Neural cell (in vitro differentiated cells): ENCODE measurements around the gene MFSD1. TPM values are rescaled to one million over a fixed set of nuclear protein-coding genes. Genes with fewer than 3 reads are reported as not detected.

Experiments
- H2AFZ ChIP-seq: fragments of 200-600, 300-800 bp; sonication (generic), shearing (Covaris generic); 2 replicates; pipeline ENCODE4 v1.6.0; 2014; ENCODE audit warnings: low read depth, mild to moderate bottlenecking, antibody characterized with exemption, low read length, moderate library complexity
- H3F3A ChIP-seq: fragments of 200-600 bp; shearing (Covaris generic); 2 replicates; pipeline ENCODE4 v1.6.1; 2016; ENCODE audit warnings: mild to moderate bottlenecking, moderate library complexity, mixed read lengths, antibody characterized with exemption, low read length; ENCODE audit not compliant: insufficient read depth, poor library complexity, severe bottlenecking
- H3K27ac ChIP-seq: fragments of 200-600, 300-800 bp; sonication (generic), shearing (Covaris generic); 2 replicates; pipeline ENCODE4 v1.5.1; 2014; ENCODE audit warnings: mild to moderate bottlenecking, low read length, moderate library complexity
- H3K27me3 ChIP-seq: fragments of 300-800, 200-600 bp; sonication (generic), shearing (Covaris generic); 2 replicates; pipeline ENCODE4 v1.6.0; 2014; ENCODE audit warnings: mild to moderate bottlenecking, low read depth, low read length, moderate library complexity; ENCODE audit not compliant: insufficient read depth
- H3K36me3 ChIP-seq: fragments of 300-800, 200-600 bp; sonication (generic), shearing (Covaris generic); 2 replicates; pipeline ENCODE4 v1.5.1; 2014; ENCODE audit warnings: mild to moderate bottlenecking, antibody characterized with exemption, low read length, moderate library complexity; ENCODE audit not compliant: insufficient read depth
- H3K4me2 ChIP-seq: fragments of 300-800, 200-600 bp; sonication (generic), shearing (Covaris generic); 2 replicates; pipeline ENCODE4 v1.6.0; 2014; ENCODE audit warnings: mild to moderate bottlenecking, low read length
- H3K4me3 ChIP-seq: fragments of 300-800, 200-600 bp; sonication (generic), shearing (Covaris generic); 2 replicates; pipeline ENCODE4 v1.5.1; 2014; ENCODE audit warnings: mild to moderate bottlenecking, low read length, moderate library complexity
- H3K79me2 ChIP-seq: fragments of 200-600 bp; shearing (Covaris generic); replicated peaks from 2 replicates; pipeline ENCODE4 v1.6.0; 2014; ENCODE audit warnings: mild to moderate bottlenecking, low read length, moderate library complexity; ENCODE audit not compliant: insufficient read depth
- H3K9ac ChIP-seq: fragments of 300-800, 200-600 bp; sonication (generic), shearing (Covaris generic); 2 replicates; pipeline ENCODE4 v1.6.1; 2016; ENCODE audit warnings: mild to moderate bottlenecking, low read length, mixed read lengths
- H3K9me2 ChIP-seq: fragments of 200-600 bp; shearing (Covaris generic); 2 replicates; pipeline ENCODE4 v1.6.1; 2016; ENCODE audit warnings: mild to moderate bottlenecking, low read length, mixed read lengths; ENCODE audit not compliant: insufficient read depth
- H3K9me3 ChIP-seq: fragments of 200-600, 300-800 bp; sonication (generic), shearing (Covaris generic); 2 replicates; pipeline ENCODE4 v1.6.1; 2016; ENCODE audit warnings: mild to moderate bottlenecking, mixed run types, low read length, moderate library complexity, mixed read lengths
- H4K20me1 ChIP-seq: fragments of 200-600 bp; shearing (Covaris generic); 2 replicates; pipeline ENCODE4 v1.6.1; 2016; ENCODE audit warnings: mild to moderate bottlenecking, mixed run types; ENCODE audit not compliant: insufficient read depth
- CTCF ChIP-seq: fragments of 450-650 bp; IDR thresholded peaks from 2 replicates; pipeline ENCODE4 v1.5.1; 2014; ENCODE audit warnings: antibody characterized with exemption, mild to moderate bottlenecking, moderate library complexity; ENCODE audit not compliant: poor library complexity, severe bottlenecking
- EP300 ChIP-seq: fragments of 450-650 bp; conservative IDR thresholded peaks from 2 replicates; pipeline ENCODE4 v1.6.1; 2014; ENCODE audit warnings: antibody characterized with exemption, mild to moderate bottlenecking, moderate library complexity; ENCODE audit not compliant: poor library complexity, severe bottlenecking
- EZH2 ChIP-seq: fragments of 200-600, 300-800 bp; shearing (Covaris generic), sonication (generic); IDR thresholded peaks from 2 replicates; pipeline ENCODE4 v1.6.1; 2014; ENCODE audit warnings: antibody characterized with exemption, low read length, borderline replicate concordance, mild to moderate bottlenecking; ENCODE audit not compliant: insufficient read depth, poor library complexity, severe bottlenecking
- MXI1 ChIP-seq: fragments of 450-650 bp; conservative IDR thresholded peaks from 2 replicates; pipeline ENCODE4 v1.6.1; 2014; ENCODE audit warnings: antibody characterized with exemption, mild to moderate bottlenecking; ENCODE audit not compliant: poor library complexity, severe bottlenecking
- POLR2AphosphoS5 ChIP-seq: IDR thresholded peaks from 2 replicates; pipeline ENCODE4 v1.6.1; 2012
- RAD21 ChIP-seq: fragments of 450-650 bp; conservative IDR thresholded peaks from 2 replicates; pipeline ENCODE4 v1.6.1; 2014; ENCODE audit warnings: antibody characterized with exemption, mild to moderate bottlenecking, moderate library complexity
- SMC3 ChIP-seq: fragments of 450-650 bp; conservative IDR thresholded peaks from 2 replicates; pipeline ENCODE4 v1.6.1; 2014; ENCODE audit warnings: antibody characterized with exemption, mild to moderate bottlenecking, moderate library complexity; ENCODE audit not compliant: poor library complexity
- TAF1 ChIP-seq: IDR thresholded peaks from 2 replicates; pipeline ENCODE4 v1.6.1; 2012; ENCODE audit warnings: low read depth
- polyA plus RNA-seq: library from polyadenylated mRNA; depleted of rRNA; stranded (reverse); fragments of >200 nt; gene quantifications from 2 replicates; pipeline ENCODE4 v1.2.3, GENCODE V29; 2014
- TF ChIP-seq, protein P1 (sequence below): IDR thresholded peaks from 2 replicates; pipeline ENCODE4 v1.6.1; 2012; ENCODE audit warnings: borderline replicate concordance

Gene MFSD1
- polyA plus RNA-seq, 1 donor from 2014 or later, result 107 TPM

DNA sequence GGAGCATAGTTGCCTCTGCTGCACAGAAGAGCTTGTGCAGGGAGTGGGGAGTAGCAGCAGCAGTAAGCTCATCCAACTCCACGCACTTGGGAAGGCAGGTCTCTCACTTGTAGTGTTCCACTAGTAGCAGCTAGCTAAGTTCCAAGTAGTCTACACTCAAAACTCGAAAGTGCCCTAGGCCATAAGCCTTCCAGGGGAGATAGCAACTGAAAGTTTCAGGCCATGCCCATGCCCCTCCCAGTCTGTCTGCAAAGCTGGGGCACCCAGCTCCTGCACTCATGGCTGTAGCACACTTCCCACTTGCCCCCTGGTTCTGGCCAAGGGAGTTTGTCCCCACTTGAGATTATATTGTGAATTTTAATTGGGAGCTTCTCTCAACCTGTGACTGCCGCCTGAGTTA, 57.5 kb downstream of the MFSD1 start:
- TF ChIP-seq EP300 (no peak), CTCF (no peak), MXI1 (no peak), RAD21 (no peak), TAF1 (no peak), SMC3 (no peak), POLR2AphosphoS5 (no peak), EZH2 (no peak)
- TF ChIP-seq, protein P1, sequence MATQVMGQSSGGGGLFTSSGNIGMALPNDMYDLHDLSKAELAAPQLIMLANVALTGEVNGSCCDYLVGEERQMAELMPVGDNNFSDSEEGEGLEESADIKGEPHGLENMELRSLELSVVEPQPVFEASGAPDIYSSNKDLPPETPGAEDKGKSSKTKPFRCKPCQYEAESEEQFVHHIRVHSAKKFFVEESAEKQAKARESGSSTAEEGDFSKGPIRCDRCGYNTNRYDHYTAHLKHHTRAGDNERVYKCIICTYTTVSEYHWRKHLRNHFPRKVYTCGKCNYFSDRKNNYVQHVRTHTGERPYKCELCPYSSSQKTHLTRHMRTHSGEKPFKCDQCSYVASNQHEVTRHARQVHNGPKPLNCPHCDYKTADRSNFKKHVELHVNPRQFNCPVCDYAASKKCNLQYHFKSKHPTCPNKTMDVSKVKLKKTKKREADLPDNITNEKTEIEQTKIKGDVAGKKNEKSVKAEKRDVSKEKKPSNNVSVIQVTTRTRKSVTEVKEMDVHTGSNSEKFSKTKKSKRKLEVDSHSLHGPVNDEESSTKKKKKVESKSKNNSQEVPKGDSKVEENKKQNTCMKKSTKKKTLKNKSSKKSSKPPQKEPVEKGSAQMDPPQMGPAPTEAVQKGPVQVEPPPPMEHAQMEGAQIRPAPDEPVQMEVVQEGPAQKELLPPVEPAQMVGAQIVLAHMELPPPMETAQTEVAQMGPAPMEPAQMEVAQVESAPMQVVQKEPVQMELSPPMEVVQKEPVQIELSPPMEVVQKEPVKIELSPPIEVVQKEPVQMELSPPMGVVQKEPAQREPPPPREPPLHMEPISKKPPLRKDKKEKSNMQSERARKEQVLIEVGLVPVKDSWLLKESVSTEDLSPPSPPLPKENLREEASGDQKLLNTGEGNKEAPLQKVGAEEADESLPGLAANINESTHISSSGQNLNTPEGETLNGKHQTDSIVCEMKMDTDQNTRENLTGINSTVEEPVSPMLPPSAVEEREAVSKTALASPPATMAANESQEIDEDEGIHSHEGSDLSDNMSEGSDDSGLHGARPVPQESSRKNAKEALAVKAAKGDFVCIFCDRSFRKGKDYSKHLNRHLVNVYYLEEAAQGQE, result no peak
- Histone ChIP-seq H3K27ac (no peak overlapping the region), H3K36me3 (no peaks in the 10 kb centered on the region)

DNA sequence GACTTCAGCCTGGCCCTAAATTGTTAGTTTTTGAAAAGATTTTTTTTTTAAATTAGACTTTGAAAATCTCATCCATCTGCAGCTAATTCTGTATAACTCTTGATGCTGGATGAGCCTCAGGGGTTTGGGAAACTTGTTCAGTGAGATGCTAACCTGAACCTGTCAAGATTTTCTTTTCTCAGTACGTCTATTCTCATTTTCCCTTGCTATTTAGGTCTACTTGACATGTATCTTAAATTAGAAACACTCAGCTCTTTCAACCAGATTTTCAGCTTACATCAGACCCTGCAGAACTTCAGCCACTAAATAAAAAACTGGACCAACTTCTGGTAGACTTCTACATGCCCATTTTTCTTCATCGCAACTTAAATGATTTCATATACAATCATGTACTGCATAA, 61.4 kb downstream of the MFSD1 start:
- H3K4me2 ChIP-seq, result no peak overlapping the region
- peak overlapping the region; percentile 69 for H3K27ac ChIP-seq
- H3K9me2 ChIP-seq, result no peaks in the 10 kb centered on the region
- H3K27me3 ChIP-seq, result no peaks in the 10 kb centered on the region
- H3F3A ChIP-seq, result peaks cover 3% of the 10 kb centered on the region
- H2AFZ ChIP-seq, result no peak overlapping the region
- no peaks in the 10 kb centered on the region for H3K79me2 ChIP-seq
- peak; percentile 71 for TF ChIP-seq EP300
- no peak for TF ChIP-seq POLR2AphosphoS5
- no peaks in the 10 kb centered on the region for H3K36me3 ChIP-seq
- no peak overlapping the region for H3K4me3 ChIP-seq
- H3K9ac ChIP-seq, result peak overlapping the region; percentile 0
- no peaks in the 10 kb centered on the region for H3K9me3 ChIP-seq
- no peaks in the 10 kb centered on the region for H4K20me1 ChIP-seq

More for the DNA sequence above, 57.5 kb downstream of the MFSD1 start:
- H3K79me2 ChIP-seq, result no peaks in the 10 kb centered on the region
- no peak overlapping the region for H3K9ac ChIP-seq
- H4K20me1 ChIP-seq, result no peaks in the 10 kb centered on the region
- H3F3A ChIP-seq, result peaks cover 3% of the 10 kb centered on the region
- no peaks in the 10 kb centered on the region for H3K9me2 ChIP-seq
- H3K9me3 ChIP-seq, result no peaks in the 10 kb centered on the region
- no peak overlapping the region for H3K4me2 ChIP-seq
- no peak overlapping the region for H3K4me3 ChIP-seq
- no peaks in the 10 kb centered on the region for H3K27me3 ChIP-seq
- H2AFZ ChIP-seq, result no peak overlapping the region

GRCh38 chr3:158864492-158864891, 62.6 kb downstream of the MFSD1 start:
- H3K9me2 ChIP-seq, result no peaks in the 10 kb centered on the region
- H3K27ac ChIP-seq, result peak overlapping the region; percentile 47
- H3K9me3 ChIP-seq, result no peaks in the 10 kb centered on the region
- no peaks in the 10 kb centered on the region for H3K36me3 ChIP-seq
- peaks cover 3% of the 10 kb centered on the region for H3F3A ChIP-seq
- H3K9ac ChIP-seq, result no peak overlapping the region
- no peaks in the 10 kb centered on the region for H4K20me1 ChIP-seq
- H3K4me2 ChIP-seq, result no peak overlapping the region
- H3K79me2 ChIP-seq, result no peaks in the 10 kb centered on the region
- H3K4me3 ChIP-seq, result no peak overlapping the region
- no peak overlapping the region for H2AFZ ChIP-seq
- no peaks in the 10 kb centered on the region for H3K27me3 ChIP-seq
- no peak for TF ChIP-seq EP300
- no peak for TF ChIP-seq EZH2
- no peak for TF ChIP-seq CTCF
- TF ChIP-seq, protein P1, result no peak
- no peak for TF ChIP-seq MXI1
- TF ChIP-seq TAF1, result no peak
- TF ChIP-seq SMC3, result no peak
- no peak for TF ChIP-seq POLR2AphosphoS5
- TF ChIP-seq RAD21, result no peak
